GM21723 (cell line): Measurements from ENCODE around the gene FRRS1L.

Experiments
- ATAC-seq: cut with Tn5 transposase; IDR thresholded peaks from one replicate; pipeline ENCODE4 v1.9.1; 2021; ENCODE audit warnings: mild to moderate bottlenecking, moderate library complexity; ENCODE audit not compliant: unreplicated experiment

FRRS1L gene

DNA sequence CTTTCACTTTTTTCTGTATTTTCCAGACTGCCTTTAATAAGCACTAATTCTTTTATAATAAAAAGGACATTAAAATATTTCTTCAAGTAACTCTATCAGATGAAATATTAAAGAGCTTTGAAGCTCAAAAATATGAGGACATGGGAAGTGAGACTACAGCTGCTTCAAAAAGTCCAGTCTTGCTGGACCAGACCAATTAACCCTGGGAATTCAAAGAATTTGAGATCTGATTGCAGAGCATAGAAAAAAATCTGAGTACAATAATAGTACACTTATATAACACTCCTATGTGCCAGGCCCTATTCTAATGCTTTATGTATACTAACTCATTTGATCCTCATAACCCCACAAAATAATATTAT is 57.1 kb downstream of the FRRS1L start:
- ATAC-seq: no peak

GRCh38 chr9:109108318-109108717 is 58.7 kb downstream of the FRRS1L start:
- ATAC-seq: no peak

GRCh38 chr9:109107402-109108240 is 59.4 kb downstream of the FRRS1L start:
- no peak for ATAC-seq

DNA sequence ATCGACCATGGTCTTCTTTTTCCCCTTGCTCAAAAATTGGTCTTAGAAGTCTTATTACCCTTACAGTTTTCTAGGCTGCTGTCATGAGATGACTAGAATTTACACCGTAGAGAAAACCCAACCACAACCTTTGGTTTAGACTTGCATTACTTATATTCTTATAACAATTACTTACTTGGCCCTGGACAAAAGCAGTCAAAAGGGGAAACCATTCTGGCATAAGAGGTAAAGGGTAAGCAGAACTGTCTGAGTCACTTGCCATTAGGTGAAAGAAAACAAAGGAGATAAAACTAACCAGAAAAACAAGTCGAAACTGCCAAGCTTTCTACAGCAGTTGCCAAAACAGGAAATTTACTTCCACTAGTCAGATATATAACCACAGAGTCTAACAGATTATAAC is 65.2 kb downstream of the FRRS1L start:
- peak; percentile 74 for ATAC-seq

- ATAC-seq: no peak
Observed at GRCh38 chr9:109101202-109101595, 65.8 kb downstream of the FRRS1L start.

GRCh38 chr9:109100543-109101201 is 66.4 kb downstream of the FRRS1L start:
- no peak for ATAC-seq

DNA sequence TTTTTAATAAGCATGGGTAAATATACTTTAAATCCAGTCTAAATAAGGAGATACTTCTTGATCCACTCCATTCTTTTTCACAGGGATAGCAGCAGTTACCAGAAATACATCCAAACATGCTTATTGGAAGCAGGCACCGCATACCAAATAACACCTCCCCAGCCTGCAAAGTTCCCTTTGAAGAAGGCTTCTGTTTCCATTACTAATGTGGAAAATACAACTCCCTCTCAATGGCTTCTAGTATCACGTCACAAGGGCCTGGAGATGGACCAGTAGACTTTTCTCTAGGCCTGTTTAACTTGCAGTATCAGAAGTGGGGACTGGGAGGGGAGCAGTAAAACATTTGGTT is 68.1 kb downstream of the FRRS1L start:
- ATAC-seq: no peak

DNA sequence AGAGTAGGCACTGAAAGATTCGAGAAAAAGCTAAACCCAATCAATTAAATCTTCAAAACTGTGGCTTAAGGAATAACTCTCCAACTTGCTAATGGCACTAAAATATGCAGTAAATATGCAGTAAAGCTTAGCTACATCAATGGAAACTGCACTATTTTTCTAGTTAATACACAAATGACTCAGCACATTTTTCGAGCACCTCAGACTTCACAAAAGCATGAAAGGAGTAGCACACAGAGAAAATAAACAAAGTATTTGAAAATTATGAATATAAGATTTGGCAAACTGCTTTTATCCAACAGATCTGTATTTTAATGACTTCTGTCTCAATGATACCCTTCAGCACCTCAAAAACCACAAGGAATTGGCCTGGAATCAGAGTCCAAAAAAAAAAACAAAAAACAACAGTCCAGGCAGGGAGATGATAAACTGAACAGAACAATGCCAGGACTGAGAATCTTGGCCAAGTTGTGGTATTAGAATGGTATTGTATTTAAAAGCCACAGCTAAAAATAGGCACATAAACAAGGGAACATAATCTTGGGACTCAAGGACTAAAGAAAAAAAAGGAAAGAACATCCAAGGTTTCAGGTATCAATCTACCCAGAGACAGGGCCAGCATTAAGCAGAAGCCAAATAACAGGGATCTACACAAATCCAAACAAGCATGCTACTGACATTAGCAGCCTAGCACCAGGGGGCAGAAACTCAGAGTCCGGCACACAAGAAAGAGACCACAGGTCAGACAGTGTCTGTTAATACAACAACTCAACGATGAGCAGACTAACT is 68.7 kb downstream of the FRRS1L start:
- ATAC-seq: peak; percentile 43

GRCh38 chr9:109097146-109097545 is 69.9 kb downstream of the FRRS1L start:
- no peak for ATAC-seq

GRCh38 chr9:109095321-109095720 is 71.7 kb downstream of the FRRS1L start:
- ATAC-seq: no peak

- no peak for ATAC-seq
Observed at GRCh38 chr9:109094268-109094667, 72.8 kb downstream of the FRRS1L start.

DNA sequence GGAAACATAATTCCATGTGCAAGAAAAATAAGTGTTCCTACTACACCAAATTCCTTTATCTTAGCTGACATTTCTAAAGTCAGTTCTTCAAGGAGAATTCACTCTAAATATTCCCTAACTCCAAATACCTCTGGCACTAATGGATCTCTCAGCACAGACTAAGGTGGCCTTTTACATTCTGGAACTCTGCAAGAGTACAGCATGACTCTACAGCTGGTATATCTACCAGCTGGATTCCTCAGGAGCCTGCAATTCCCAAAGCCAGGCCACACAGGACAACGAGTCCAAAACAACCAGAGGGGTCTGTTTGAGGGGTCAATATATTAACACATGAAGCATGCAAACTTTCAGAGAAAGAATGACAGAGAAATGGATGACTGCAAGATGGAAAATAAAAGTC is 74.5 kb downstream of the FRRS1L start:
- no peak for ATAC-seq

DNA sequence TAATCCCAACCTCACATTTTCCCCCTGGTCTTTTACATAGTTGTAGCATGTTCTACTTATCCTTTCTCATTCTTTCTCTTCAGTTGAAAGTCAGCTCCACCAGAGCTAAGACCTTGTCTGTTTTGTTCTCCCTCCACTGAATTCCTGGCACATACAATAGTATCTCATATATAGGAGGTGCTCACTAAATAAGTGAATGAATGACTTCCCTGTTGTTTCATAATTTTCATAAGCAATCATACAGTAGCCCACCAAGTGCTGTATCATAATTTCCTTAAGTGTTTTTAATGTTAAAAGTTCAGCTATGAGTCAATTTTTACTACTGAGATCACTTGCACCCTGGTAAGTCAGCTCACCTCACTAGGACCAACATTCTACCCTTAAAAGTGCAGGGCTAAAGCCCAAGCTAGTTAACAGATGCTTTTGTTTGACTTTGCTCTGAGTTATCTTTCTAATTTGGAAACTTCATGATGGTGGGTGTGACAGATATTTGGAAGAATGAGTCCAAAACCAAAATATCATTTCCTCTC is 74.9 kb downstream of the FRRS1L start:
- no peak for ATAC-seq

DNA sequence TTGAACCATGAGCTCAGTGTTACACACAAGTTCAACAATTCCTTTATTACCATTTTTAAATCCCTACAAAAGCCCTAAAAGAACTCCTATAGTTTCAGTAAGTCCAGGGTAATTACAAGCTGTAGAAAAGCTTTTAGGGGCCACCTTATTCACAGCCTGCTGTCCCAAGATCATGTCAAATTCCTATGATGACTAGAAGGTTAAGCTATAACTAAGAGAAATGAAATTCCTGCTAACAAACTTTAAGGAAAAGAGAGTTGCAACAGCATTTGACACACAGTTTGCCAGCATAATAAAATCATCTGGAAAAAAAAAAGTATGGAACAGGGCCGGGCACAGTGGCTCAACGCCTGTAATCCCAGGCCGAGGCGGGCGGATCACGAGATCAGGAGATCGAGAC is 78.8 kb downstream of the FRRS1L start:
- ATAC-seq: no peak

GRCh38 chr9:109087795-109088194 is 79.3 kb downstream of the FRRS1L start:
- no peak for ATAC-seq

DNA sequence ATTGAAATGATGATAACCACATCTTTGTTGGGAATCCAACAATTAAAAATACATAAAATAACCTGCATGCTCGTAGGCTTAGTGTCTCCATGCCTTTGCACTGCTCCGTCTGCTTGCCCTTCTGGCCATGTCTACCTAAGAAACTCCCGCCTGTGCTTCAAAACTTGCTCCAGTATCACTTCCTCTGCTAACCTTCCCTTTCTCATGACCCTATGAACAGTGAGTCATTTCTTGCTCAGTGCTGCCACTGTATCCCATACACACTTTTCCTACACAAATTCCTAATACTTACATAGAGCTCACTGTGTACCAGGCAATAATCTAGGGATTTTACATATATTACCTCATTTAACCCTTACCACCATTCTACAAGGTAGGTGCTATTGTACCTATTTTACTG is 80.8 kb downstream of the FRRS1L start:
- peak; percentile 86 for ATAC-seq

GRCh38 chr9:109085510-109085909 is 81.5 kb downstream of the FRRS1L start:
- no peak for ATAC-seq

GRCh38 chr9:109083813-109084405 is 83.1 kb downstream of the FRRS1L start:
- ATAC-seq: no peak

- ATAC-seq: no peak
Observed at GRCh38 chr9:109083141-109083540, 83.9 kb downstream of the FRRS1L start.

DNA sequence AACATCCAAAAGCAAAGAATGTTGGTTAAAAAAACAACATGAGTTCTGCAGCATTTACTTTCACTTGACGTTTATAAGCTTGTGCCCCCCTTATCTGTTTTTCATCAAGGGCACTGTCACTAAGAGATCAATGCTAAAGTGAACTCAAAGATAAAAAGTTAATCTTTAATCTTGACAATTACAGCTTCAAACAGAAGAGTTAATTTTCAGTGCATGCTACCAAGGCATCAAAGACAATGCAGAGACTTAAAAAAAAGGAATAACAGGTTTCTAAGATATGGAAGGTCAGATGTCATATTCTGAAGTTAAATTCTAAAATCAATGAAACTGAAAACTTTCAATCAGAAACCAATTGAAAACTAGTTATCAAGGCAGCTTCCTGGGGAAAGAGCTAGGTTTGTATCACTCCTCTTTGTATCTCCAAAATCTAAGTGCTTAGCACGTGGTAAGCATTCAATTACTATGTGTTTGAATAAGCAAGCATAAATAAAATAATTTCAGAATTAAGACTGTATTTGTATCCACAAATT is 84.9 kb downstream of the FRRS1L start:
- no peak for ATAC-seq
